ENCODE measurements around the gene PSMB10.

The PSMB10 gene

DNA sequence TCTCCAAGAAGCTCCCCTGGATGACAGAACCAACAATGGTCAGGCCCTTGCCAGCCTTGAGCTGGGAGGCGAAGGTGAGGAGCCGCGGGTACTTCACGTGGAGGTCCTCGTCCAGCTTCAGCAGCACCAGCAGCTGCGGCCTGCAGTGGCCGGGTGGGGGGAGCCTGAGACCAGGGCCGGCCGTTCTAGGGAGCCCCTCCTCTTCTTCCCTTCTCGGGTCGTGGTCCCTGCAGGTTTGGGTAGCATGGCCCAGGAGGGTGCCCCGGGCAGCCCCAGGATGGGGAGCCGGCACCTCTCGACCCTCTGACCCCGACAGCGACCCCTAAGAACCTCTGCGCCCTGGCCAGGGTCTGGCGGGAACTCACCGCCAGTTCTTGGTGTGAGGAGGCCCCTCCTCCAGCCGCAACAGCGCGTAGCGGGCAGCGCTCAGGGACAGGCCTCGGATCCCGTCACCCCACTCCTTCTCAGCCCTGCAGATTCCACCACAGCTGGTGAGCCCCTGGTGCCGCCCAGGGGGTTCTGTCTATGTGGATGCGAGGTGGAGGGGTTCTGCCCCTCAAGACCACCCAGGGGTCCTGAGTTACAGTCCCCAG is 10.4 kb upstream of the PSMB10 start:
- Histone ChIP-seq H3K36me3 (ENCODE audit: control insufficient read depth, insufficient read depth, low read length) (peaks cover 100% of the 10 kb centered on the region), H3K9me3 (ENCODE audit: control insufficient read depth, low read length) (no peaks in the 10 kb centered on the region), H3K27ac (ENCODE audit: low read depth, low read length, severe bottlenecking) (no peak overlapping the region), H3K4me1 (ENCODE audit: control insufficient read depth, insufficient read depth, low read length, poor library complexity, severe bottlenecking) (no peaks in the 10 kb centered on the region), H3K4me3 (ENCODE audit: extremely low read depth, insufficient read depth, low read length, poor library complexity, severe bottlenecking) (no peak overlapping the region)
- 97 to 98% methylated on average over 18 to 25 of the region's 28 CpGs for WGBS, 2 experiments (ENCODE audit: insufficient coverage in 2 of 2)

DNA sequence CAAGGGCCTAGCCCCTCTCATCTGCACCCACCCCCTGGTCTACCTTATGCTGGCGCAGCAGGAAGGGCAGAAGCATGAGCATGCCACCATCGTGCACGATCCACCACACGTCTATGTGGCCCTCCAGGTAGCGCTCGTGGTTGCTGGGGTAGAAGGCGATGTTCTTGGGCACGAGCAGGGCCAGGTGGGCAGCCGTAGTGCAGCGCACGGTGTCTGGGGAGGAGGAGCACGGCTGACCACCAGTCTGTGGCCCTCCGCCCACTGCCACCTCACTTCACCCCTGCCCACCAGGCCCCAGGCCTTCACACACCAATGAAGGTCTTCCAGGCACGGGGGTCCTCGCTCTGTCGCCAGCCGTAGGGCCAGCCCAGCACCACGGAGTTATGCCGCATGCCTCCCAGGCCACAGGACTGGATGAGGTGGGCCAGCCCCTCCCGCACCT is 9.5 kb upstream of the PSMB10 start:
- Histone ChIP-seq H3K36me3 (ENCODE audit: control insufficient read depth, insufficient read depth, low read length) (peaks cover 99% of the 10 kb centered on the region), H3K4me3 (ENCODE audit: extremely low read depth, insufficient read depth, low read length, poor library complexity, severe bottlenecking) (no peak overlapping the region), H3K9me3 (ENCODE audit: control insufficient read depth, low read length) (no peaks in the 10 kb centered on the region), H3K4me1 (ENCODE audit: control insufficient read depth, insufficient read depth, low read length, poor library complexity, severe bottlenecking) (no peaks in the 10 kb centered on the region), H3K27ac (ENCODE audit: low read depth, low read length, severe bottlenecking) (no peak overlapping the region)
- WGBS, 2 experiments (ENCODE audit: insufficient coverage in 2 of 2) = 95 to 96% methylated on average over 16 to 18 of the region's 20 CpGs

DNA sequence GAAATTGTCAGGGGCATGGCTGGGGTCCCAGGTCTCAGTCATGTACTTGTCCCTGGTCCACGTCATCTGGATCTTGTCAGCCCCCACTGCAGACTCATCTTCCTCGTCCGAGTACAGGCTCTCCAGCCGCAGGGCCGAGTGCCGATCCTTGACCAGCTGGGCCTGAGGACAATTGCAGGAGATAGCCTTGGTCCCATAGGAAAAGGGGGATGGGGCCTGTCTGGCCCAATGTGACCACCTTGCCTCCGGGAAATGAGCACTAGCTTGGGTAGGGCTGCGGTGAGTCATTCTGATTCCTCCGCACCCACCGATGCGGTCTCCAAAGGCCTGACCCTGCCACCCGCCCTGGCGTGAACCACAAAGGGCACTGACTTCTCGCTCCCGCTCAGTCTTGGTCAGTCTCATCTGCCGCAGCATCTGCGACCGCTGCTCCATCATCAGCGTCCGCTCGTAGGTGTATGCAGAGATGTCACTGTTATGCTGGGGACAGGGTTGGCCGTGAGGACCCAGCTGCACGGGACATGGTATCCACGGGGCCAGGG is 8.8 kb upstream of the PSMB10 start:
- Histone ChIP-seq H3K27ac (ENCODE audit: low read depth, low read length, severe bottlenecking) (no peak overlapping the region), H3K9me3 (ENCODE audit: control insufficient read depth, low read length) (no peaks in the 10 kb centered on the region), H3K36me3 (ENCODE audit: control insufficient read depth, insufficient read depth, low read length) (peaks cover 99% of the 10 kb centered on the region), H3K4me3 (ENCODE audit: extremely low read depth, insufficient read depth, low read length, poor library complexity, severe bottlenecking) (no peak overlapping the region), H3K4me1 (ENCODE audit: control insufficient read depth, insufficient read depth, low read length, poor library complexity, severe bottlenecking) (no peaks in the 10 kb centered on the region)
- 95 to 96% methylated on average over 22 to 24 of the region's 24 CpGs for whole genome bisulfite sequencing, 2 experiments (ENCODE audit: insufficient coverage in 2 of 2)

DNA sequence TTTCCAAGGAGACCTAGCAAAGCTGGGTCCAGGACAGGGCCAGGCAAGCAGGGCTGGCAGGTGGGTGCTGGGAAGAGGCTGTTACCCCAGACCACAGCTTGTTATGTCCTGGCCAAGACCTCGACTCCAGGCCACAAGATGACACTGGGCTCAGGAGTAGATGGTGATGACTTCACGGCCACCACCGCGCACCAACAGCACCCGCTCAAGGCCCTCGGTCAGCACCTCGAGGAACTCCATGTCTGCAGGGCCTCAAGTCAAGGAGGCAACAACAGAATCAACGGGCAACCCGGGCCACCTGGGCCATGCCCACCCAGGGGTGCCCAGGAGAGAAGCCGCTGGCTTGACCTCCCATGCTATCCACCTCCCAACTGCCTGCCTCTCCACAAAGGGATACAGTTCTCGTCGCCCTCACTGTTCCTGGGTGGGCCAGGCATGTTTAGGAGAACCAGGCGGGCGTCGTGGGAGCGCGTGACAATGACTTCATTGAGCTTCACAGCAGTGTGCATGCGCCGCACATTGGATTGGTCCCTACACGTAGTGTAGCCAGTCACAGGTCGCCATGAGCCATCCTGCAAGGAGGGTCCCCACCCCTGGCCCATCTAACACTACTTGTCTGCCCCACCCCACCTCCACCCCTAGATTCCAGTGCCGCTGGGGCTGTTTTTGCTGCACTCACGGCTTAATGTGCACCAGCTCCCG is 8.2 kb upstream of the PSMB10 start:
- Histone ChIP-seq H3K4me3 (ENCODE audit: extremely low read depth, insufficient read depth, low read length, poor library complexity, severe bottlenecking) (no peak overlapping the region), H3K36me3 (ENCODE audit: control insufficient read depth, insufficient read depth, low read length) (peaks cover 98% of the 10 kb centered on the region), H3K9me3 (ENCODE audit: control insufficient read depth, low read length) (no peaks in the 10 kb centered on the region), H3K4me1 (ENCODE audit: control insufficient read depth, insufficient read depth, low read length, poor library complexity, severe bottlenecking) (no peaks in the 10 kb centered on the region), H3K27ac (ENCODE audit: low read depth, low read length, severe bottlenecking) (no peak overlapping the region)
- 97 to 99% methylated on average over 21 to 24 of the region's 24 CpGs for WGBS, 2 experiments (ENCODE audit: insufficient coverage in 2 of 2)

DNA sequence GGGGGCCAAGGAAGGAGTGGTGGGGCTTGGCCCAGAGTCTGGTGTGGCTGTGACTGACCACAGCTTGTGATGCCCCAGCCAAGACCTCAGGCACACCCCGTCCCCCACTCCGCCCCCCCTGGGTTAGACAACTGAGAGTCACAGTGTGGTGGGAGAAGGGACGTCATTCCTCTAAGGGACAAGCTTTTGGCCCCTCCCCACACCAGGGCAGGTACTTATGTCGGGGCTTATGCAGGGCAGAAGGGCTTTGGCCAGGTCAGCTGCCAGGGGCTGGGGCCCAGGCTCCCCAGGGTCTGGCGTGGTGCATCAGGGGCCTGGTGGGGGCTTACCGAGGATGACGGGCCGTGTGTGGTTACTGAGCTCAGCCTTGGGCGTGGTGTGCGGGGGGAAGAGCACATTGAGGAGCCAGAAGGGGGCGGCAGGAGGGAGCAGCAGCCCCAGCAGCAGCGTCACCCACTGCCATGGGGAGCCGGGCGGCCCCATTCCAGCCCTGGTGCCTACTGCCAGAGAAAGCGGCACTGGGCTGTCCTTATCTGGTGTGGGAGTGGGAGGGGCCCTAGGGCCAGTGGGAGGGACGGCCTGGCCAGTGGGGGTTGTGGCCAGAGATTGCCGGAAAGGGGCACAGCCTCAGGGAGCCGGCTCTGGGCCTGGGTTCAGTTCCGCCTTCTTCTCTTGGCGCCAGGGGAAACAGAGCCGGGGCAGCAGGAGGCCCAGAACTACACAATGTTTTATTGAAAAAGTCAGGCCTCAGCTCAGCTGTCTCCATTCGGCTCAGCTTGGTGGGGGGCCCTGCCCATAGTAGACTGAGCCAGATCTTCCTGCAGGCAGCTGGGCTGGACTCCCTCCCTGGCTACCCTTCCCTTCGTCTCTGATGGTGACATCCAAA is 7.2 kb upstream of the PSMB10 start, which contains the start of gene LCAT:
LCAT (minus strand) TSS at position 502 of the 886 bp plus-strand sequence; CDS start at position 483, 19 bp downstream.
- Histone ChIP-seq H3K36me3 (ENCODE audit: control insufficient read depth, insufficient read depth, low read length) (peaks cover 94% of the 10 kb centered on the region), H3K4me1 (ENCODE audit: control insufficient read depth, insufficient read depth, low read length, poor library complexity, severe bottlenecking) (no peaks in the 10 kb centered on the region), H3K9me3 (ENCODE audit: control insufficient read depth, low read length) (no peaks in the 10 kb centered on the region), H3K4me3 (ENCODE audit: extremely low read depth, insufficient read depth, low read length, poor library complexity, severe bottlenecking) (no peak within 1 kb of the TSS), H3K27ac (ENCODE audit: low read depth, low read length, severe bottlenecking) (peak within 1 kb of the TSS; percentile 29)
- whole genome bisulfite sequencing, 2 experiments (ENCODE audit: insufficient coverage in 2 of 2) = 87% methylated on average over 18 to 20 of the region's 23 CpGs

DNA sequence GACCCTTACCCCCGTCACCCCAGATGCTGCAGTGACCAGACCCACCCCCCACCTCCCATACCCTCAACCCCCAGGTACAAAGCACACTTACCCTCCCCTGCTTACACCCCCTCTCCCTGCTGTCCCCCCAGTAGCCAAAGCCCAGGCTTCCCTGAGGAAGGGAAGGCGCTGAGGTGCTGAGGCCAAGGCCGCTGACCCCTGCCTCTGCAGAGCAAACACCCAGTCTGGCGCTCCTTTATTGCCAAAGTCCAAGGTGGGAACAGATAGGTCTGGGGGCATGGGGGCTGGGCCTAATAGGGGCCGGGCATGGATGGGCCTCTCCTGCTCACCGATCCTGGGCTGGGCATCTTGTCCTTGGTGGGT is 6.6 kb upstream of the PSMB10 start:
- Histone ChIP-seq H3K4me3 (ENCODE audit: extremely low read depth, insufficient read depth, low read length, poor library complexity, severe bottlenecking) (no peak overlapping the region), H3K4me1 (ENCODE audit: control insufficient read depth, insufficient read depth, low read length, poor library complexity, severe bottlenecking) (no peaks in the 10 kb centered on the region), H3K9me3 (ENCODE audit: control insufficient read depth, low read length) (no peaks in the 10 kb centered on the region), H3K36me3 (ENCODE audit: control insufficient read depth, insufficient read depth, low read length) (peaks cover 87% of the 10 kb centered on the region), H3K27ac (ENCODE audit: low read depth, low read length, severe bottlenecking) (no peak overlapping the region)
- WGBS, 2 experiments (ENCODE audit: insufficient coverage in 2 of 2) = 86 to 97% methylated on average over 2 to 4 of the region's 6 CpGs

DNA sequence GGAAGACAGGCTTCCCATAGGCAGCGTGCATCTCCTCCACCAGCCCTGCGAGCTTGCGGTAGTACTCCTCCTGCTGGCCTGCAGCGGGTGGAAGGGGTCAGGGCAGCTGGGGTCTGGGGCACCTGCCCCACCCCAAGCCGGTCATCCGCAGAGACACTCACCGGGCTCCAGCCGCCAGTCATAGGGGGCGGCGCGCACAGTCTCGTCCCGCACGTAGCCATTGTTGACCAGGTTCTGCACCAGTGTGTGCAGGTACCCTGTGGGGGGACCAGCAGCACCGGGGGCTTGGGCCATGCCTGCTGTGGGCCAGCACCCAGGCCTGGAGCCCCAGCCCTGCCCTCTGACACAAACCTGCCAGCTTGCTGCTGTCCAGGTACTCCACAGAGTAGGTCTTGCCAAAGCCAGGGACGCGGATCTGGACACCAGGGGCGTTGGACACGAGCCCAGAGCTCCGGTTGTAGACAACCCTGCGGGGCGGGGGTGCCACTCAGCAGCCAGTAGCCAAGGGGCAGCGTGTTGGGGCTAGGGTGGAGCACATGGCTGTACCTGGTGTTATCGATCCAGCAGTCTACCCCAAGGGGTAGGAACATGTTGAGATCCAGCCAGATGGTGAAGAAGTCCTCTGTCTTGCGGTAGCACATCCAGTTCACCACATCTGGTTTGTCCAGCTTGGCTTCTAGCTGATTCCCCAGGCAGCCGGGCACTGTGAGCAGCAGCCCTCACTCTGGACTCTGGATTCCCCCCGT is 6.0 kb upstream of the PSMB10 start:
- peaks cover 82% of the 10 kb centered on the region for H3K36me3 ChIP-seq (ENCODE audit: control insufficient read depth, insufficient read depth, low read length)
- no peaks in the 10 kb centered on the region for H3K9me3 ChIP-seq (ENCODE audit: control insufficient read depth, low read length)
- no peaks in the 10 kb centered on the region for H3K4me1 ChIP-seq (ENCODE audit: control insufficient read depth, insufficient read depth, low read length, poor library complexity, severe bottlenecking)
- H3K4me3 ChIP-seq (ENCODE audit: extremely low read depth, insufficient read depth, low read length, poor library complexity, severe bottlenecking) = no peak overlapping the region
- 93 to 96% methylated on average over 26 to 27 of the region's 27 CpGs for WGBS, 2 experiments (ENCODE audit: insufficient coverage in 2 of 2)
- H3K27ac ChIP-seq (ENCODE audit: low read depth, low read length, severe bottlenecking) = no peak overlapping the region

DNA sequence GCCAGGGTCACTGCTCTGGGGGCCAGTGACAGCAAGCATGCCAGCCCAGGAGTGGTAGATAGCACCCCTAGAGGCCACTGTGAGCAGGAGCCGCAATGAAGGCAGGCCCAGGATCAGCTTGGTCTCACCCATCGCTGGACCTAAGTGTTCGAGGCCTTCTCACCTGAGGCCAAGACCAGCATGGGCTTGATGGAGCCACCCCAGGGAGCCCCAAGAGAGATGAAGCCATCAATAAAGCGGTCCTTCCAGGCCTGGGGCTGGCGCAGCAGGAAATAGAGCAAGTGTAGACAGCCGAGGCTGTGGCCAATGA is 5.5 kb upstream of the PSMB10 start:
- no peak overlapping the region for H3K27ac ChIP-seq (ENCODE audit: low read depth, low read length, severe bottlenecking)
- no peak overlapping the region for H3K4me3 ChIP-seq (ENCODE audit: extremely low read depth, insufficient read depth, low read length, poor library complexity, severe bottlenecking)
- H3K9me3 ChIP-seq (ENCODE audit: control insufficient read depth, low read length) = no peaks in the 10 kb centered on the region
- H3K4me1 ChIP-seq (ENCODE audit: control insufficient read depth, insufficient read depth, low read length, poor library complexity, severe bottlenecking) = no peaks in the 10 kb centered on the region
- 84 to 88% methylated on average over 6 of the region's 6 CpGs for WGBS, 2 experiments (ENCODE audit: insufficient coverage in 2 of 2)
- H3K36me3 ChIP-seq (ENCODE audit: control insufficient read depth, insufficient read depth, low read length) = peaks cover 76% of the 10 kb centered on the region

DNA sequence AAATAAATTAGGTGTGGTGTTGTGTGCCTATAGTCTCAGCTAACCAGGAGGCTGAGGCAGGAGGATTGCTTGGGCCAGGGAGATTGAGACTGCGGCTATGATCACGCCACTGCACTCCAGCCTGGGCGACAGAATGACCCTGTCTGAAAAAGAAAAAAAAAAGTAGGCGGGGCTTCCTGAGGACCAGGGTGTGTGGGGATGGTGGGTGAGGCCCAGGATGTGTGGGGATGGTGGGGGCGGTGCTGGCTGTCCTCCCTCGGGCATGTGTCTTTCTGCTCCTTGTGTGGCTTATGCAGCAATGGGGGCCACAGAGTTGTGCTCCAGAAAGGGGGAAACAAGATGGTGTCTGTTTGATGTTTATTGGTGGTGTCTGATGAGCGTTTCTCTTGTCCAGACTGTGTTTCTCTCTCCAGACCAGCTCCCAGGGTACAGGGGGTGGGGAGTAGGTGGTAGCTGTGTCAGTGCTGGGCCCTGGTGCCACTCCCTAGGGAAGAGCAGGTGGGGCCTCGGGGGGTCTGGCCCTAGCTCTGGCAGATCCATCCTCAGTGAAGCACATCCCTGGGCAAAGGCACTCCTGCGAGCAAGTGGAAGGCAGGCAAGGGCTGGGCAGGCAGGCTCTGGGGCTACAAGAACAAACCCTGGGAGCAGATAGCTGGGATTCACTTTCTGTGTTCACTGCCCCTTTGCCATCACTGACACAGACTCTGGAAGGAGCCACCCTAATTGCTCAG is 5.0 kb upstream of the PSMB10 start:
- Histone ChIP-seq H3K4me3 (ENCODE audit: extremely low read depth, insufficient read depth, low read length, poor library complexity, severe bottlenecking) (no peak overlapping the region), H3K36me3 (ENCODE audit: control insufficient read depth, insufficient read depth, low read length) (peaks cover 71% of the 10 kb centered on the region), H3K27ac (ENCODE audit: low read depth, low read length, severe bottlenecking) (no peak overlapping the region), H3K9me3 (ENCODE audit: control insufficient read depth, low read length) (no peaks in the 10 kb centered on the region), H3K4me1 (ENCODE audit: control insufficient read depth, insufficient read depth, low read length, poor library complexity, severe bottlenecking) (no peaks in the 10 kb centered on the region)
- 88 to 93% methylated on average over 4 to 8 of the region's 9 CpGs for WGBS, 2 experiments (ENCODE audit: insufficient coverage in 2 of 2)
